DND-41 (cell line): Measurements from ENCODE around the gene SMIM28.

Experiments used
- ATAC-seq: fragments of 200-7000 bp; cut with Tn5 transposase; 3 replicates; pipeline ENCODE4 v1.9.1; 2021; ENCODE audit warnings: low read depth; ENCODE audit not compliant: insufficient read depth
- DNase-seq: peaks from one replicate; pipeline ENCODE4 v3.0.0-alpha.2; 2020
- H2AFZ ChIP-seq: 2 replicates; pipeline ENCODE4 v1.6.0; 2012; ENCODE audit warnings: low read depth, low read length
- H3K27ac ChIP-seq: 2 replicates; pipeline ENCODE4 v1.5.1; 2012; ENCODE audit warnings: low read length, inconsistent platforms
- H3K27me3 ChIP-seq: fragments of 200-600 bp; sonication (generic); 2 replicates; pipeline ENCODE4 v1.6.0; 2012; ENCODE audit warnings: low read length, mild to moderate bottlenecking, inconsistent platforms; ENCODE audit not compliant: insufficient read depth, poor library complexity
- H3K36me3 ChIP-seq: 2 replicates; pipeline ENCODE4 v1.5.1; 2012; ENCODE audit warnings: low read length, inconsistent platforms; ENCODE audit not compliant: insufficient read depth
- H3K4me1 ChIP-seq: 2 replicates; pipeline ENCODE4 v1.5.1; 2012; ENCODE audit warnings: mild to moderate bottlenecking, low read length; ENCODE audit not compliant: insufficient read depth
- H3K4me2 ChIP-seq: 2 replicates; pipeline ENCODE4 v1.6.0; 2012; ENCODE audit warnings: mild to moderate bottlenecking, moderate library complexity, low read length, inconsistent platforms; ENCODE audit not compliant: insufficient read depth
- H3K4me3 ChIP-seq, 2 experiments: fragments of 200-600 bp in 1 of 2; shearing (Covaris generic) in 1 of 2; 2 replicates each; pipeline ENCODE4 v1.5.1; 2012 to 2016; ENCODE audit warnings: inconsistent platforms in 2 of 2, low read length in 2 of 2, mild to moderate bottlenecking in 2 of 2, low read depth in 1 of 2, moderate library complexity in 1 of 2
- H3K79me2 ChIP-seq: 2 replicates; pipeline ENCODE4 v1.6.0; 2012; ENCODE audit warnings: low read length, inconsistent platforms; ENCODE audit not compliant: insufficient read depth
- H3K9ac ChIP-seq: 2 replicates; pipeline ENCODE4 v1.6.0; 2012; ENCODE audit warnings: low read depth, mild to moderate bottlenecking, inconsistent platforms, low read length, moderate library complexity
- H3K9me3 ChIP-seq: 2 replicates; pipeline ENCODE4 v1.5.1; 2012; ENCODE audit warnings: low read length, moderate library complexity, mild to moderate bottlenecking, inconsistent platforms; ENCODE audit not compliant: insufficient read depth, severe bottlenecking
- H4K20me1 ChIP-seq: 2 replicates; pipeline ENCODE4 v1.6.0; 2012; ENCODE audit warnings: low read length; ENCODE audit not compliant: insufficient read depth
- CTCF ChIP-seq: IDR thresholded peaks from 2 replicates; pipeline ENCODE4 v1.5.1; 2012; ENCODE audit warnings: borderline replicate concordance, low read length, moderate library complexity, mild to moderate bottlenecking; ENCODE audit not compliant: poor library complexity, severe bottlenecking; ENCODE audit errors: extremely low read depth
- EZH2 ChIP-seq: IDR thresholded peaks from 3 replicates; pipeline ENCODE4 v1.6.1; 2012; ENCODE audit warnings: borderline replicate concordance, low read depth, mild to moderate bottlenecking, moderate library complexity, low read length, inconsistent platforms; ENCODE audit not compliant: severe bottlenecking

SMIM28 gene

GRCh38 chr6:138396709-138397108 is 19.0 kb downstream of the SMIM28 start:
- H3K27me3 ChIP-seq: peaks cover 3% of the 10 kb centered on the region
- DNase-seq (no peak), ATAC-seq (no peak)
- no peaks in the 10 kb centered on the region for H3K36me3 ChIP-seq
- H4K20me1 ChIP-seq: no peaks in the 10 kb centered on the region
- H3K27ac ChIP-seq: no peak overlapping the region
- no peaks in the 10 kb centered on the region for H3K79me2 ChIP-seq
- no peak overlapping the region for H3K4me2 ChIP-seq
- no peaks in the 10 kb centered on the region for H3K4me1 ChIP-seq
- no peak overlapping the region for H2AFZ ChIP-seq
- H3K9ac ChIP-seq: no peak overlapping the region
- H3K9me3 ChIP-seq: no peaks in the 10 kb centered on the region
- H3K4me3 ChIP-seq: no peak overlapping the region
- TF ChIP-seq CTCF: no peak

- Histone ChIP-seq H3K4me2 (no peak overlapping the region), H3K9me3 (no peaks in the 10 kb centered on the region), H3K27me3 (peaks cover 7% of the 10 kb centered on the region), H3K79me2 (no peaks in the 10 kb centered on the region), H3K9ac (no peak overlapping the region), H4K20me1 (no peaks in the 10 kb centered on the region), H3K27ac (no peak overlapping the region), H3K36me3 (no peaks in the 10 kb centered on the region), H3K4me1 (no peaks in the 10 kb centered on the region), H2AFZ (no peak overlapping the region), H3K4me3 (no peak overlapping the region)
- TF ChIP-seq EZH2 (no peak), CTCF (no peak)
- ATAC-seq (no peak), DNase-seq (no peak)
Observed at GRCh38 chr6:138397128-138398122, 19.7 kb downstream of the SMIM28 start.

- H3K79me2 ChIP-seq: no peaks in the 10 kb centered on the region
- H3K36me3 ChIP-seq: no peaks in the 10 kb centered on the region
- no peaks in the 10 kb centered on the region for H3K9me3 ChIP-seq
- H3K4me3 ChIP-seq: no peak overlapping the region
- ATAC-seq (no peak), DNase-seq (no peak)
- TF ChIP-seq EZH2 (no peak), CTCF (no peak)
- no peak overlapping the region for H2AFZ ChIP-seq
- no peaks in the 10 kb centered on the region for H4K20me1 ChIP-seq
- H3K4me1 ChIP-seq: peaks cover 16% of the 10 kb centered on the region
- H3K27ac ChIP-seq: no peak overlapping the region
- H3K27me3 ChIP-seq: peaks cover 20% of the 10 kb centered on the region
- no peak overlapping the region for H3K9ac ChIP-seq
- no peak overlapping the region for H3K4me2 ChIP-seq
Observed at GRCh38 chr6:138400326-138400725, 22.6 kb downstream of the SMIM28 start.
